K562 (cell line): ENCODE measurements around the gene DMRTA1. TPM values are rescaled to one million over a fixed set of nuclear protein-coding genes. Genes with fewer than 3 reads are reported as not detected.
"Not testable (repeated sequence)": the region's sequence is repeated elsewhere in the genome, so short reads cannot be mapped to it uniquely, and the experiment has no call there.

Experiments used
- ATAC-seq: fragments of 200-7000 bp; cut with Tn5 transposase; 3 replicates; pipeline ENCODE4 v1.9.1; 2020; ENCODE audit warnings: moderate library complexity
- BruUV-seq: library from RNA; stranded (reverse); fragments of 400-500 nt; replicated peaks from 2 replicates; lab custom pipeline; 2021; lab: Mats Ljungman, UMichigan
- CTCF ChIA-PET: fragments of 300-600 bp; formaldehyde crosslinking; extraction: SDS; loops from one replicate; lab custom pipeline; 2021; ENCODE audit warnings: low intra/inter-chr PET ratio; lab: Yijun Ruan, JAX
- POLR2A ChIA-PET: fragments of 300-600, 350-650 bp; sonication (Branson Sonifier 250); formaldehyde crosslinking; extraction: SDS; loops from one replicate; lab custom pipeline; 2021; ENCODE audit warnings: antibody characterized with exemption, inconsistent platforms; lab: Yijun Ruan, JAX
- DNase-seq, 4 experiments: peaks; one replicate each; pipeline versions ENCODE4 v3.0.0 to v3.0.0-alpha.2; 2011 to 2018; ENCODE audit warnings: low spot score in 3 of 4, mixed read lengths in 3 of 4; ENCODE audit errors: extremely low read depth in 1 of 4
- FAIRE-seq: peaks from 2 replicates; lab custom pipeline; 2011; peaks lifted over from hg19 to GRCh38; lab: Jason Lieb, UNC
- H2AFZ ChIP-seq: 2 replicates; pipeline ENCODE4 v1.6.0; 2011; ENCODE audit warnings: low read depth, low read length, control low read depth, inconsistent platforms
- H3K27ac ChIP-seq: fragments of 200-600 bp; 3 replicates; pipeline ENCODE4 v1.8.0; 2011; ENCODE audit warnings: low read depth, mild to moderate bottlenecking, control low read depth, inconsistent platforms, low read length, moderate library complexity, mixed read lengths; ENCODE audit errors: extremely low read depth
- H3K27me3 ChIP-seq, 2 experiments: fragments of 300-600 bp in 1 of 2; 2 replicates in 1 of 2; 3 replicates in 1 of 2; pipeline versions ENCODE4 v1.6.0 to v1.8.0; 2011; ENCODE audit warnings: inconsistent platforms in 2 of 2, low read length in 2 of 2, mild to moderate bottlenecking in 1 of 2, mixed read lengths in 1 of 2, moderate library complexity in 1 of 2; ENCODE audit not compliant: control insufficient read depth in 2 of 2, insufficient read depth in 2 of 2
- H3K36me3 ChIP-seq: fragments of 300-600 bp; 3 replicates; pipeline ENCODE4 v1.8.0; 2011; ENCODE audit warnings: mild to moderate bottlenecking, low read length, inconsistent platforms; ENCODE audit not compliant: control insufficient read depth, insufficient read depth
- H3K4me1 ChIP-seq, 2 experiments: fragments of 200-600 bp in 1 of 2; replicated peaks in 1 of 2; 2 replicates in 1 of 2; 3 replicates in 1 of 2; pipeline versions ENCODE4 v1.5.1 to v1.8.0; 2011; ENCODE audit warnings: inconsistent platforms in 2 of 2, low read length in 2 of 2, mild to moderate bottlenecking in 1 of 2, mixed read lengths in 1 of 2, moderate library complexity in 1 of 2; ENCODE audit not compliant: control insufficient read depth in 2 of 2, insufficient read depth in 2 of 2
- H3K4me2 ChIP-seq: 2 replicates; pipeline ENCODE4 v1.6.1; 2011; ENCODE audit warnings: low read length, control low read depth, inconsistent platforms, mixed read lengths; ENCODE audit not compliant: insufficient read depth
- H3K4me3 ChIP-seq: fragments of 200-600 bp; sonication (generic), shearing (Covaris generic); 2 replicates; pipeline ENCODE4 v1.5.1; 2016; ENCODE audit warnings: control low read depth, inconsistent platforms
- H3K79me2 ChIP-seq: fragments of 200-600 bp; 3 replicates; pipeline ENCODE4 v1.8.0; 2011; ENCODE audit warnings: low read length, inconsistent platforms; ENCODE audit not compliant: control insufficient read depth, insufficient read depth
- H3K9ac ChIP-seq, 2 experiments: 2 replicates each; pipeline versions ENCODE4 v1.6.0 to v1.6.1; 2011; ENCODE audit warnings: low read depth in 2 of 2, low read length in 2 of 2, control low read depth in 1 of 2, inconsistent platforms in 1 of 2, mild to moderate bottlenecking in 1 of 2, mixed read lengths in 1 of 2; ENCODE audit not compliant: insufficient read depth in 1 of 2
- H3K9me1 ChIP-seq: one replicate; pipeline ENCODE4 v1.6.0; 2011; ENCODE audit warnings: inconsistent platforms, mild to moderate bottlenecking, low read length, moderate library complexity; ENCODE audit not compliant: control insufficient read depth, insufficient read depth
- H3K9me3 ChIP-seq: replicated peaks from 2 replicates; pipeline ENCODE4 v1.5.1; 2011; ENCODE audit warnings: low read depth, low read length, inconsistent platforms; ENCODE audit not compliant: control insufficient read depth, insufficient read depth
- H4K20me1 ChIP-seq: replicated peaks from 2 replicates; pipeline ENCODE4 v1.6.1; 2011; ENCODE audit warnings: low read length, inconsistent platforms, mixed read lengths; ENCODE audit not compliant: control insufficient read depth, insufficient read depth
- CBX1 ChIP-seq: sonication (generic); IDR thresholded peaks from 2 replicates; pipeline ENCODE4 v1.6.1; 2016; ENCODE audit warnings: antibody characterized with exemption, low read depth, mild to moderate bottlenecking
- HIVEP1 ChIP-seq: fragments of 250-450 bp; sonication (Bioruptor Pico); IDR thresholded peaks from 2 replicates; pipeline ENCODE4 v1.4.0; 2020; ENCODE audit warnings: mild to moderate bottlenecking
- ILF3 ChIP-seq: fragments of 450-650 bp; IDR thresholded peaks from 2 replicates; pipeline ENCODE4 v1.6.1; 2018; ENCODE audit warnings: antibody characterized with exemption, mild to moderate bottlenecking, moderate library complexity, borderline replicate concordance
- NCOR1 ChIP-seq: fragments of 450-650 bp; IDR thresholded peaks from 2 replicates; pipeline ENCODE4 v1.6.1; 2016; ENCODE audit warnings: mild to moderate bottlenecking, moderate library complexity
- RFX5 ChIP-seq: IDR thresholded peaks from 2 replicates; pipeline ENCODE4 v1.6.1; 2011; ENCODE audit warnings: low read depth, mild to moderate bottlenecking, improper control_type of control experiment, low read length
- SNIP1 ChIP-seq: fragments of 450-650 bp; IDR thresholded peaks from 2 replicates; pipeline ENCODE4 v1.7.1; 2017; ENCODE audit warnings: low read depth, mild to moderate bottlenecking
- TAF15 ChIP-seq: fragments of 200-400 bp; formaldehyde crosslinking; IDR thresholded peaks from 2 replicates; pipeline ENCODE4 v1.6.1; 2017; ENCODE audit warnings: mild to moderate bottlenecking, low read depth, low read length, moderate library complexity
- WGBS: fragments of 100-300 bp; shearing (Covaris generic); methylation state at CpG from one replicate; pipeline ENCODE4 v1.1.6; 2016; ENCODE audit warnings: low coverage, mixed read lengths; ENCODE audit not compliant: insufficient coverage; ENCODE audit errors: missing lambda C conversion rate; 5-methylcytosine and 5-hydroxymethylcytosine counted together
- in situ Hi-C: fragments of 300-500 bp; cut with MboI; formaldehyde crosslinking; loops from 4 replicates; pipeline ENCODE4 v1.15.0; 2018; ENCODE audit warnings: inconsistent platforms, mixed read lengths
- intact Hi-C: fragments of 100-400 bp; cut with micrococcal nuclease; formaldehyde crosslinking; loops from 2 replicates; pipeline ENCODE4 v1.14.2; 2022
- polyA plus RNA-seq, 8 experiments: library from polyadenylated mRNA; depleted of rRNA in 4 of 8; stranded (reverse) in 5 of 8; unstranded in 3 of 8; fragments of >200 nt; fragmentation: Nextera tagmentation in 2 of 8; fragmentation: Illumina TruSeq in 1 of 8; extraction: Ambion mirVana in 2 of 8; extraction: Trizol in 1 of 8; gene quantifications; 2 replicates each; pipeline versions ENCODE4 v1.2.1 to v1.2.3, GENCODE V29; 2011 to 2014; ENCODE audit warnings: inconsistent platforms in 1 of 8, missing spikeins in 1 of 8
- total RNA-seq, 7 experiments: library from RNA; depleted of rRNA in 6 of 7; stranded (reverse); fragments of >200 nt in 6 of 7; fragmentation: Illumina TruSeq in 2 of 7; extraction: Trizol in 2 of 7; gene quantifications; 2 replicates each; pipeline versions ENCODE4 v1.2.1 to v1.2.3, GENCODE V29; 2011 to 2021; ENCODE audit warnings: low replicate concordance in 1 of 7
- TF ChIP-seq, protein P1 (sequence below), 2 experiments: fragments of 200-800 bp in 1 of 2; sonication (Bioruptor generic) in 1 of 2; sonication (generic) in 1 of 2; formaldehyde crosslinking in 1 of 2; IDR thresholded peaks in 1 of 2; conservative IDR thresholded peaks in 1 of 2; 2 replicates each; pipeline versions ENCODE4 v1.5.0 to v1.6.1; 2016 to 2020; ENCODE audit warnings: missing compliant biosample characterization in 1 of 2, missing genetic modification characterization in 1 of 2, missing genetic modification reagents in 1 of 2
- TF ChIP-seq, protein P2 (sequence below): fragments of 450-650 bp; formaldehyde crosslinking; IDR thresholded peaks from 2 replicates; pipeline ENCODE4 v1.4.0; 2022; ENCODE audit warnings: missing genetic modification characterization

DMRTA1 gene
- total and polyA plus RNA-seq, 9 of the 15 experiments (the other 6 are each of a cell fraction or from before 2014, with no cell fraction given): not detected

GRCh38 chr9:22433691-22434090 lies 12.9 kb upstream of the DMRTA1 start:
- Histone ChIP-seq H3K4me1 (no peaks in the 10 kb centered on the region), H3K27me3 (no peaks in the 10 kb centered on the region), H3K36me3 (no peaks in the 10 kb centered on the region), H3K4me3 (no peak overlapping the region), H2AFZ (no peak overlapping the region), H3K9me1 (no peaks in the 10 kb centered on the region), H3K27ac (no peak overlapping the region), H4K20me1 (no peaks in the 10 kb centered on the region), H3K9ac (no peak overlapping the region), H3K4me2 (no peak overlapping the region), H3K79me2 (no peaks in the 10 kb centered on the region), H3K9me3 (no peaks in the 10 kb centered on the region)
- intact Hi-C loops: no loop called here
- DNase-seq: no peak
- ChIA-PET CTCF (no interaction called here), POLR2A (no interaction called here)
- WGBS: no CpG with 5 or more reads among the region's 15 CpGs
- no peak for ATAC-seq
- no peak for FAIRE-seq
- in situ Hi-C loops: no loop called here
- TF ChIP-seq, protein P1, sequence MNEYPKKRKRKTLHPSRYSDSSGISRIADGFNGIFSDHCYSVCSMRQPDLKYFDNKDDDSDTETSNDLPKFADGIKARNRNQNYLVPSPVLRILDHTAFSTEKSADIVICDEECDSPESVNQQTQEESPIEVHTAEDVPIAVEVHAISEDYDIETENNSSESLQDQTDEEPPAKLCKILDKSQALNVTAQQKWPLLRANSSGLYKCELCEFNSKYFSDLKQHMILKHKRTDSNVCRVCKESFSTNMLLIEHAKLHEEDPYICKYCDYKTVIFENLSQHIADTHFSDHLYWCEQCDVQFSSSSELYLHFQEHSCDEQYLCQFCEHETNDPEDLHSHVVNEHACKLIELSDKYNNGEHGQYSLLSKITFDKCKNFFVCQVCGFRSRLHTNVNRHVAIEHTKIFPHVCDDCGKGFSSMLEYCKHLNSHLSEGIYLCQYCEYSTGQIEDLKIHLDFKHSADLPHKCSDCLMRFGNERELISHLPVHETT (CRISPR knock-in tag; conservative IDR thresholded peaks at IDR 0.05 in 1 of 2, IDR thresholded peaks at IDR 0.05 in 1 of 2): no peak
- no peak for TF ChIP-seq CBX1
- TF ChIP-seq RFX5: no peak
- no peak for TF ChIP-seq SNIP1
- TF ChIP-seq NCOR1: no peak
- TF ChIP-seq, protein P2, sequence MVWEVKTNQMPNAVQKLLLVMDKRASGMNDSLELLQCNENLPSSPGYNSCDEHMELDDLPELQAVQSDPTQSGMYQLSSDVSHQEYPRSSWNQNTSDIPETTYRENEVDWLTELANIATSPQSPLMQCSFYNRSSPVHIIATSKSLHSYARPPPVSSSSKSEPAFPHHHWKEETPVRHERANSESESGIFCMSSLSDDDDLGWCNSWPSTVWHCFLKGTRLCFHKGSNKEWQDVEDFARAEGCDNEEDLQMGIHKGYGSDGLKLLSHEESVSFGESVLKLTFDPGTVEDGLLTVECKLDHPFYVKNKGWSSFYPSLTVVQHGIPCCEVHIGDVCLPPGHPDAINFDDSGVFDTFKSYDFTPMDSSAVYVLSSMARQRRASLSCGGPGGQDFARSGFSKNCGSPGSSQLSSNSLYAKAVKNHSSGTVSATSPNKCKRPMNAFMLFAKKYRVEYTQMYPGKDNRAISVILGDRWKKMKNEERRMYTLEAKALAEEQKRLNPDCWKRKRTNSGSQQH (CRISPR knock-in tag): no peak
- no peak for TF ChIP-seq HIVEP1 (CRISPR knock-in tag)
- TF ChIP-seq TAF15: no peak
- TF ChIP-seq ILF3: no peak
- no TSS peak for BruUV-seq

GRCh38 chr9:22435252-22435651 lies 11.4 kb upstream of the DMRTA1 start:
- H3K4me1 ChIP-seq, BruUV-seq, H3K9ac ChIP-seq, ATAC-seq, H3K79me2 ChIP-seq, H3K4me2 ChIP-seq, H3K9me1 ChIP-seq, in situ Hi-C loops, H3K27ac ChIP-seq, H3K9me3 ChIP-seq, H3K4me3 ChIP-seq, H3K27me3 ChIP-seq, POLR2A ChIA-PET, CTCF ChIA-PET, H2AFZ ChIP-seq, H4K20me1 ChIP-seq, H3K36me3 ChIP-seq, DNase-seq, intact Hi-C loops, FAIRE-seq: not testable (repeated sequence)
- WGBS: no CpG with 5 or more reads among the region's 3 CpGs
